Measurements from ENCODE around the gene RAD9A. TPM values are rescaled to one million over a fixed set of nuclear protein-coding genes. Genes with fewer than 3 reads are reported as not detected.

RAD9A gene
- 7.3 and 8.7 TPM in 2 replicates for total RNA-seq

- no peak for DNase-seq (ENCODE audit: extremely low read depth, low read depth, low spot score)
Observed at GRCh38 chr11:67391304-67392182, at the start of gene RAD9A. Gene RAD9A (plus strand): TSS chr11:67391986. CDS start chr11:67392045, 59 bp downstream.

- DNase-seq (ENCODE audit: extremely low read depth, low read depth, low spot score): no peak
Observed at GRCh38 chr11:67344264-67344663, 47.5 kb upstream of the RAD9A start.

GRCh38 chr11:67345247-67345919 lies 46.4 kb upstream of the RAD9A start:
- no peak for DNase-seq (ENCODE audit: extremely low read depth, low read depth, low spot score)

- DNase-seq (ENCODE audit: extremely low read depth, low read depth, low spot score): no peak
Observed at GRCh38 chr11:67345920-67346819, 45.6 kb upstream of the RAD9A start.

GRCh38 chr11:67347964-67348749 lies 43.6 kb upstream of the RAD9A start:
- no peak for DNase-seq (ENCODE audit: extremely low read depth, low read depth, low spot score)

- DNase-seq (ENCODE audit: extremely low read depth, low read depth, low spot score): no peak
Observed at GRCh38 chr11:67349036-67349435, 42.8 kb upstream of the RAD9A start.

- no peak for DNase-seq (ENCODE audit: extremely low read depth, low read depth, low spot score)
Observed at GRCh38 chr11:67349457-67349856, 42.3 kb upstream of the RAD9A start.

GRCh38 chr11:67349928-67350465 lies 41.8 kb upstream of the RAD9A start:
- DNase-seq (ENCODE audit: extremely low read depth, low read depth, low spot score): no peak

- DNase-seq (ENCODE audit: extremely low read depth, low read depth, low spot score): no peak
Observed at GRCh38 chr11:67351275-67352005, 40.3 kb upstream of the RAD9A start.

GRCh38 chr11:67352546-67353316 lies 39.1 kb upstream of the RAD9A start:
- DNase-seq (ENCODE audit: extremely low read depth, low read depth, low spot score): no peak

GRCh38 chr11:67353317-67354074 lies 38.3 kb upstream of the RAD9A start, which contains the start of gene POLD4:
Gene POLD4 (minus strand): TSS chr11:67353546. CDS start chr11:67353399, 147 bp downstream.
- DNase-seq (ENCODE audit: extremely low read depth, low read depth, low spot score): no peak

GRCh38 chr11:67354075-67355022 lies 37.4 kb upstream of the RAD9A start:
- no peak for DNase-seq (ENCODE audit: extremely low read depth, low read depth, low spot score)

GRCh38 chr11:67355023-67355793 lies 36.6 kb upstream of the RAD9A start:
- DNase-seq (ENCODE audit: extremely low read depth, low read depth, low spot score): no peak

GRCh38 chr11:67355794-67356386 lies 35.9 kb upstream of the RAD9A start:
- no peak for DNase-seq (ENCODE audit: extremely low read depth, low read depth, low spot score)

GRCh38 chr11:67356387-67356863 lies 35.4 kb upstream of the RAD9A start:
- DNase-seq (ENCODE audit: extremely low read depth, low read depth, low spot score): no peak
